K562 (cell line): Measurements from ENCODE around the gene HEXIM2. TPM values are rescaled to one million over a fixed set of nuclear protein-coding genes. Genes with fewer than 3 reads are reported as not detected.

ENCODE experiments used
- CCAR2 ChIP-seq: fragments of 200-400 bp; formaldehyde crosslinking; IDR thresholded peaks from 2 replicates; pipeline ENCODE4 v1.6.1; 2017; ENCODE audit warnings: mild to moderate bottlenecking, low read depth, low read length
- E2F3 ChIP-seq: fragments of 250-450 bp; sonication (Bioruptor Pico); IDR thresholded peaks from 2 replicates; pipeline ENCODE4 v1.4.0; 2020; ENCODE audit warnings: mild to moderate bottlenecking
- GTF2A2 ChIP-seq: IDR thresholded peaks from 2 replicates; pipeline ENCODE4 v1.6.1; 2016; ENCODE audit warnings: mild to moderate bottlenecking, missing genetic modification characterization, missing compliant biosample characterization
- HOMEZ ChIP-seq: fragments of 250-450 bp; sonication (Bioruptor Pico); IDR thresholded peaks from 2 replicates; pipeline ENCODE4 v1.4.0; 2020; ENCODE audit warnings: mild to moderate bottlenecking, moderate library complexity
- RNF2 ChIP-seq: sonication (generic); IDR thresholded peaks from 2 replicates; pipeline ENCODE4 v1.6.1; 2016
- SREBF2 ChIP-seq: sonication (generic); formaldehyde crosslinking; IDR thresholded peaks from 2 replicates; pipeline ENCODE4 v1.4.0; 2020; ENCODE audit warnings: mild to moderate bottlenecking, missing genetic modification reagents
- TFAM ChIP-seq: fragments of 250-450 bp; sonication (Bioruptor Pico); conservative IDR thresholded peaks from 2 replicates; pipeline ENCODE4 v1.5.0; 2021; ENCODE audit warnings: mild to moderate bottlenecking, moderate library complexity
- ZNF165 ChIP-seq: fragments of 250-450 bp; sonication (Bioruptor Pico); IDR thresholded peaks from 2 replicates; pipeline ENCODE4 v1.4.0; 2020; ENCODE audit warnings: borderline replicate concordance
- polyA plus RNA-seq, 8 experiments: library from polyadenylated mRNA; depleted of rRNA in 4 of 8; stranded (reverse) in 5 of 8; unstranded in 3 of 8; fragments of >200 nt; fragmentation: Nextera tagmentation in 2 of 8; fragmentation: Illumina TruSeq in 1 of 8; extraction: Ambion mirVana in 2 of 8; extraction: Trizol in 1 of 8; gene quantifications; 2 replicates each; pipeline versions ENCODE4 v1.2.1 to v1.2.3, GENCODE V29; 2011 to 2014; ENCODE audit warnings: inconsistent platforms in 1 of 8, missing spikeins in 1 of 8
- total RNA-seq, 7 experiments: library from RNA; depleted of rRNA in 6 of 7; stranded (reverse); fragments of >200 nt in 6 of 7; fragmentation: Illumina TruSeq in 2 of 7; extraction: Trizol in 2 of 7; gene quantifications; 2 replicates each; pipeline versions ENCODE4 v1.2.1 to v1.2.3, GENCODE V29; 2011 to 2021; ENCODE audit warnings: low replicate concordance in 1 of 7
- TF ChIP-seq, protein P1 (sequence below): sonication (generic); formaldehyde crosslinking; IDR thresholded peaks from 2 replicates; pipeline ENCODE4 v1.8.1; 2023; ENCODE audit warnings: missing genetic modification reagents, mild to moderate bottlenecking, borderline replicate concordance
- TF ChIP-seq, protein P2 (sequence below): fragments of 200-400 bp; formaldehyde crosslinking; IDR thresholded peaks from 2 replicates; pipeline ENCODE4 v1.6.1; 2017; ENCODE audit warnings: mild to moderate bottlenecking, low read depth, low read length, moderate library complexity
- TF ChIP-seq, protein P3 (sequence below): fragments of 250-450 bp; sonication (Bioruptor Pico); IDR thresholded peaks from 2 replicates; pipeline ENCODE4 v1.9.0; 2021; ENCODE audit warnings: mild to moderate bottlenecking, inconsistent platforms

Gene HEXIM2
- total and polyA plus RNA-seq, 9 of the 15 experiments (the other 6 are each of a cell fraction or from before 2014, with no cell fraction given) = 0.69 to 3.4 (median 1.1) TPM; not detected in 2

GRCh38 chr17:45149037-45149668, 12.5 kb upstream of the HEXIM2 start (continued):
- TF ChIP-seq, protein P1, sequence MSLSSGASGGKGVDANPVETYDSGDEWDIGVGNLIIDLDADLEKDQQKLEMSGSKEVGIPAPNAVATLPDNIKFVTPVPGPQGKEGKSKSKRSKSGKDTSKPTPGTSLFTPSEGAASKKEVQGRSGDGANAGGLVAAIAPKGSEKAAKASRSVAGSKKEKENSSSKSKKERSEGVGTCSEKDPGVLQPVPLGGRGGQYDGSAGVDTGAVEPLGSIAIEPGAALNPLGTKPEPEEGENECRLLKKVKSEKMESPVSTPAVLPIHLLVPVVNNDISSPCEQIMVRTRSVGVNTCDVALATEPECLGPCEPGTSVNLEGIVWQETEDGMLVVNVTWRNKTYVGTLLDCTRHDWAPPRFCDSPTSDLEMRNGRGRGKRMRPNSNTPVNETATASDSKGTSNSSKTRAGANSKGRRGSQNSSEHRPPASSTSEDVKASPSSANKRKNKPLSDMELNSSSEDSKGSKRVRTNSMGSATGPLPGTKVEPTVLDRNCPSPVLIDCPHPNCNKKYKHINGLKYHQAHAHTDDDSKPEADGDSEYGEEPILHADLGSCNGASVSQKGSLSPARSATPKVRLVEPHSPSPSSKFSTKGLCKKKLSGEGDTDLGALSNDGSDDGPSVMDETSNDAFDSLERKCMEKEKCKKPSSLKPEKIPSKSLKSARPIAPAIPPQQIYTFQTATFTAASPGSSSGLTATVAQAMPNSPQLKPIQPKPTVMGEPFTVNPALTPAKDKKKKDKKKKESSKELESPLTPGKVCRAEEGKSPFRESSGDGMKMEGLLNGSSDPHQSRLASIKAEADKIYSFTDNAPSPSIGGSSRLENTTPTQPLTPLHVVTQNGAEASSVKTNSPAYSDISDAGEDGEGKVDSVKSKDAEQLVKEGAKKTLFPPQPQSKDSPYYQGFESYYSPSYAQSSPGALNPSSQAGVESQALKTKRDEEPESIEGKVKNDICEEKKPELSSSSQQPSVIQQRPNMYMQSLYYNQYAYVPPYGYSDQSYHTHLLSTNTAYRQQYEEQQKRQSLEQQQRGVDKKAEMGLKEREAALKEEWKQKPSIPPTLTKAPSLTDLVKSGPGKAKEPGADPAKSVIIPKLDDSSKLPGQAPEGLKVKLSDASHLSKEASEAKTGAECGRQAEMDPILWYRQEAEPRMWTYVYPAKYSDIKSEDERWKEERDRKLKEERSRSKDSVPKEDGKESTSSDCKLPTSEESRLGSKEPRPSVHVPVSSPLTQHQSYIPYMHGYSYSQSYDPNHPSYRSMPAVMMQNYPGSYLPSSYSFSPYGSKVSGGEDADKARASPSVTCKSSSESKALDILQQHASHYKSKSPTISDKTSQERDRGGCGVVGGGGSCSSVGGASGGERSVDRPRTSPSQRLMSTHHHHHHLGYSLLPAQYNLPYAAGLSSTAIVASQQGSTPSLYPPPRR (CRISPR knock-in tag) = no peak
- TF ChIP-seq, protein P2, sequence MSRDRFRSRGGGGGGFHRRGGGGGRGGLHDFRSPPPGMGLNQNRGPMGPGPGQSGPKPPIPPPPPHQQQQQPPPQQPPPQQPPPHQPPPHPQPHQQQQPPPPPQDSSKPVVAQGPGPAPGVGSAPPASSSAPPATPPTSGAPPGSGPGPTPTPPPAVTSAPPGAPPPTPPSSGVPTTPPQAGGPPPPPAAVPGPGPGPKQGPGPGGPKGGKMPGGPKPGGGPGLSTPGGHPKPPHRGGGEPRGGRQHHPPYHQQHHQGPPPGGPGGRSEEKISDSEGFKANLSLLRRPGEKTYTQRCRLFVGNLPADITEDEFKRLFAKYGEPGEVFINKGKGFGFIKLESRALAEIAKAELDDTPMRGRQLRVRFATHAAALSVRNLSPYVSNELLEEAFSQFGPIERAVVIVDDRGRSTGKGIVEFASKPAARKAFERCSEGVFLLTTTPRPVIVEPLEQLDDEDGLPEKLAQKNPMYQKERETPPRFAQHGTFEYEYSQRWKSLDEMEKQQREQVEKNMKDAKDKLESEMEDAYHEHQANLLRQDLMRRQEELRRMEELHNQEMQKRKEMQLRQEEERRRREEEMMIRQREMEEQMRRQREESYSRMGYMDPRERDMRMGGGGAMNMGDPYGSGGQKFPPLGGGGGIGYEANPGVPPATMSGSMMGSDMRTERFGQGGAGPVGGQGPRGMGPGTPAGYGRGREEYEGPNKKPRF = no peak
- no peak for TF ChIP-seq SREBF2
- no peak for TF ChIP-seq RNF2
- TF ChIP-seq, protein P3, sequence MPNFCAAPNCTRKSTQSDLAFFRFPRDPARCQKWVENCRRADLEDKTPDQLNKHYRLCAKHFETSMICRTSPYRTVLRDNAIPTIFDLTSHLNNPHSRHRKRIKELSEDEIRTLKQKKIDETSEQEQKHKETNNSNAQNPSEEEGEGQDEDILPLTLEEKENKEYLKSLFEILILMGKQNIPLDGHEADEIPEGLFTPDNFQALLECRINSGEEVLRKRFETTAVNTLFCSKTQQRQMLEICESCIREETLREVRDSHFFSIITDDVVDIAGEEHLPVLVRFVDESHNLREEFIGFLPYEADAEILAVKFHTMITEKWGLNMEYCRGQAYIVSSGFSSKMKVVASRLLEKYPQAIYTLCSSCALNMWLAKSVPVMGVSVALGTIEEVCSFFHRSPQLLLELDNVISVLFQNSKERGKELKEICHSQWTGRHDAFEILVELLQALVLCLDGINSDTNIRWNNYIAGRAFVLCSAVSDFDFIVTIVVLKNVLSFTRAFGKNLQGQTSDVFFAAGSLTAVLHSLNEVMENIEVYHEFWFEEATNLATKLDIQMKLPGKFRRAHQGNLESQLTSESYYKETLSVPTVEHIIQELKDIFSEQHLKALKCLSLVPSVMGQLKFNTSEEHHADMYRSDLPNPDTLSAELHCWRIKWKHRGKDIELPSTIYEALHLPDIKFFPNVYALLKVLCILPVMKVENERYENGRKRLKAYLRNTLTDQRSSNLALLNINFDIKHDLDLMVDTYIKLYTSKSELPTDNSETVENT (CRISPR knock-in tag) = peak; percentile 67; the same call in 1 of the 2 replicates
- TF ChIP-seq TFAM (CRISPR knock-in tag) = no peak
- no peak for TF ChIP-seq E2F3 (CRISPR knock-in tag)
- TF ChIP-seq CCAR2 = no peak
- no peak for TF ChIP-seq ZNF165 (CRISPR knock-in tag)
- TF ChIP-seq HOMEZ (CRISPR knock-in tag) = no peak
- TF ChIP-seq GTF2A2 (tag) = no peak
